Ovary (tissue), 9 donors: ENCODE results near the gene TINAG. TPM values are rescaled to one million over a fixed set of nuclear protein-coding genes. Genes with fewer than 3 reads are reported as not detected.

Source experiments
- DNase-seq, 5 donors: peaks; one replicate each; pipeline ENCODE4 v3.0.0-alpha.2; 2019 to 2020
- H3K27ac ChIP-seq, 2 donors: fragments of 200-600 bp; one replicate each; pipeline versions ENCODE4 v1.5.1 to v1.8.0; 2019 to 2022
- H3K27me3 ChIP-seq: fragments of 200-600 bp; one replicate; pipeline ENCODE4 v1.8.0; 2022
- H3K36me3 ChIP-seq: fragments of 200-600 bp; sonication (generic); one replicate; pipeline ENCODE4 v1.5.1; 2019
- H3K4me1 ChIP-seq: one replicate; pipeline ENCODE4 v1.8.1; 2013; ENCODE audit warnings: mild to moderate bottlenecking, moderate library complexity; ENCODE audit not compliant: insufficient read depth
- H3K4me3 ChIP-seq: fragments of 200-600 bp; sonication (generic); one replicate; pipeline ENCODE4 v1.5.1; 2017
- H3K9me3 ChIP-seq, 2 donors: fragments of 200-600 bp in 1 of 2; sonication (generic) in 1 of 2; one replicate each; pipeline versions ENCODE4 v1.5.1 to v1.8.1; 2013 to 2019; ENCODE audit warnings: mild to moderate bottlenecking in 1 of 2, moderate library complexity in 1 of 2
- EP300 ChIP-seq: sonication (generic); formaldehyde crosslinking; IDR thresholded peaks from one replicate; pipeline ENCODE4 v1.6.1; 2017; ENCODE audit warnings: antibody characterized with exemption
- POLR2A ChIP-seq: fragments of 450-650 bp; IDR thresholded peaks from one replicate; pipeline ENCODE4 v1.6.1; 2017; ENCODE audit warnings: antibody characterized with exemption, mild to moderate bottlenecking, moderate library complexity
- WGBS, 3 donors: extraction: QIAGEN DNeasy Blood & Tissue Kit in 1 of 3; methylation state at CpG; one replicate each; pipeline versions ENCODE4 v1.1.5 to v1.1.7; 2013 to 2017; 5-methylcytosine and 5-hydroxymethylcytosine counted together
- intact Hi-C, 4 donors: fragments of 100-400 bp; cut with DNase I; formaldehyde crosslinking; loops; one replicate each; pipeline versions ENCODE4 v1.11.0 to v1.15.1; 2022 to 2023
- polyA plus RNA-seq, 2 donors: library from polyadenylated mRNA; stranded (reverse); fragments of 200-250 nt in 1 of 2; fragments of 350-450 nt in 1 of 2; fragmentation: Illumina TruSeq in 1 of 2; extraction: RNeasy Lipid Tissue Mini Kit (QIAGEN cat#74804) in 1 of 2; gene quantifications; one replicate each; pipeline ENCODE4 v1.2.3, GENCODE V29; 2013 to 2014
- total RNA-seq, 7 donors: library from RNA; depleted of rRNA in 2 of 7; stranded (reverse); fragments of >200 nt in 2 of 7; fragmentation: NEBNext Ultra II Directional in 3 of 7; extraction: Animal tissue kit (Norgen Biotek cat#: 25700) in 3 of 7; gene quantifications; one replicate each; pipeline versions ENCODE4 v1.1.0 to v1.2.4, GENCODE V29; 2016 to 2023
- TF ChIP-seq, protein P1 (sequence below), 3 donors: fragments of 450-650 bp in 2 of 3; fragments of 200-600 bp in 1 of 3; IDR thresholded peaks; one replicate each; pipeline versions ENCODE4 v1.5.1 to v1.8.0; 2016 to 2022; ENCODE audit warnings: antibody characterized with exemption in 3 of 3, mild to moderate bottlenecking in 1 of 3
- donor health status: DM: no; HTN: no; CAD: no; lungs with moderate emphysema.
- donor health status: DM: no; HTN: no; CAD: no.
- donor health status: Bipolar disorder and iron deficiency.
- donor health status: DM: yes; HTN: yes; CAD: no.
- donor health status: DM: no; HTN: no; CAD: no.
- donor health status: DM: yes; HTN: yes; CAD: no.

The TINAG gene
- total and polyA plus RNA-seq, 9 donors, result not detected

DNA sequence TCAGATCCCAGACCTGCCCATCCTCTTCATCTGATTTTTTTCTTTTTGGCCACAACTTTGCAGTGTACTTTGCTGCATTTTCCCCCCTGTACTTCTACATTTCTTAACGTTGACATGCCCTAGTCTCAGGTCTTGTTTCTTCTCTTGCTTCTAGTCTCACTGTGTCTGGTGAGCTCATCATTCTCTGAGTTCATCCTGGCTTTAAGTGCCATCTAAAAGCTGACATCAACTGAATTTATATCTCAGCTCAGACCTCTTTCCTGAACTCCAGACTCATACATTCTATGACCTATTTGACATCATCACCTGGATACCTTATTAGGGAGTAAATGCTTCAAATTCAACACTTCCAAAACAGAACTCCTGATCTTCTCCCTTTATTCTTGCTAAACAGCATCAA, 48.9 kb downstream of the TINAG start:
- H3K36me3 ChIP-seq, result no peaks in the 10 kb centered on the region
- H3K4me3 ChIP-seq, result no peak overlapping the region
- no peaks in the 10 kb centered on the region for H3K27me3 ChIP-seq
- H3K27ac ChIP-seq, result no peak overlapping the region
- intact Hi-C loops, result no loop called here
- DNase-seq, result no peak
- no peaks in the 10 kb centered on the region for H3K4me1 ChIP-seq
- H3K9me3 ChIP-seq, result no peaks in the 10 kb centered on the region
- TF ChIP-seq POLR2A (no peak), EP300 (no peak)
- TF ChIP-seq, protein P1, sequence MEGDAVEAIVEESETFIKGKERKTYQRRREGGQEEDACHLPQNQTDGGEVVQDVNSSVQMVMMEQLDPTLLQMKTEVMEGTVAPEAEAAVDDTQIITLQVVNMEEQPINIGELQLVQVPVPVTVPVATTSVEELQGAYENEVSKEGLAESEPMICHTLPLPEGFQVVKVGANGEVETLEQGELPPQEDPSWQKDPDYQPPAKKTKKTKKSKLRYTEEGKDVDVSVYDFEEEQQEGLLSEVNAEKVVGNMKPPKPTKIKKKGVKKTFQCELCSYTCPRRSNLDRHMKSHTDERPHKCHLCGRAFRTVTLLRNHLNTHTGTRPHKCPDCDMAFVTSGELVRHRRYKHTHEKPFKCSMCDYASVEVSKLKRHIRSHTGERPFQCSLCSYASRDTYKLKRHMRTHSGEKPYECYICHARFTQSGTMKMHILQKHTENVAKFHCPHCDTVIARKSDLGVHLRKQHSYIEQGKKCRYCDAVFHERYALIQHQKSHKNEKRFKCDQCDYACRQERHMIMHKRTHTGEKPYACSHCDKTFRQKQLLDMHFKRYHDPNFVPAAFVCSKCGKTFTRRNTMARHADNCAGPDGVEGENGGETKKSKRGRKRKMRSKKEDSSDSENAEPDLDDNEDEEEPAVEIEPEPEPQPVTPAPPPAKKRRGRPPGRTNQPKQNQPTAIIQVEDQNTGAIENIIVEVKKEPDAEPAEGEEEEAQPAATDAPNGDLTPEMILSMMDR (IDR thresholded peaks at IDR 0.05), result no peak
- 0 to 9% (median 3%) methylated on average over 1 of the region's 1 CpG for WGBS, 3 donors

DNA sequence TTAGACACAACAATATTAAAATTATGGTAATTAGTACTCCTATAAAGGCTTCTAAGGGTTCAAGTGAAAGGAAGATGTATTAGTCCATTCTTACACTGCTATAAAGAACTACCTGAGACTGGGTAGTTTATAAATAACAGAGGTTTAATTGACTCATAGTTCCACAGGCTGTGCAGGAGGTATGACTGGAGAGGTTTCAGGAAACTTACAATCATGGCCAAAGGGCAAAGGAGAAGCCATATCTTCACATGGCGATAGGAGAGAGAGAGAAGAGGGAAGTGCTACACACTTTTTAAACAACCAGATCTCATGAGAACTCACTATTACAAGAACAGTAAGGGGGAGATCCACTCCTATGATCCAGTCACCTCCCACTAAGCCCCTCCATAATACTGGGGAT, 52.9 kb downstream of the TINAG start:
- Histone ChIP-seq H3K4me1 (no peaks in the 10 kb centered on the region), H3K36me3 (no peaks in the 10 kb centered on the region), H3K27me3 (no peaks in the 10 kb centered on the region), H3K9me3 (no peaks in the 10 kb centered on the region), H3K27ac (no peak overlapping the region), H3K4me3 (no peak overlapping the region)
- DNase-seq, result no peak
- TF ChIP-seq, protein P1 (IDR thresholded peaks at IDR 0.05), result no peak
- TF ChIP-seq POLR2A (no peak), EP300 (no peak)
- intact Hi-C loops, result no loop called here
- 62 to 85% (median 81%) methylated on average over 1 of the region's 1 CpG for WGBS, 3 donors

DNA sequence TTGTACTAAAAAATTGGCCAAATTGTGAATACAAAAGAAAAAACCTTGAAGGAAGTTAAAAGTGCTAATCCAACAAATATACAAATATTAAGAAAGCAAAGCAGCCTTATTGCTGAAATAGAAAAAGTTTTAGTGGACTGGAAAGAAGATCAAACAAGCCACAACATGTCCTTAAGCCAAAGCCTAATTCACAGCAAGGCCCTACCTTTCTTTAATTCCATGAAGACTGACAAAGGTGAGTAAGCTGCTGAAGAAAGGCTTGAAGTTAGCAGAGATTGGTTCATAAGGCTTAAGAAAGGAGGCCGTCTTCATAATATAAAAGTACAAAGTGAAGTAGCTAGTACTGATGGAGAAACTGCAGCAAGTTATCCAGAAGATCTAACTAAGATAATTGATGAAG, 53.5 kb downstream of the TINAG start:
- DNase-seq, result no peak
- 88 to 97% (median 97%) methylated on average over 1 of the region's 1 CpG for WGBS, 3 donors
- Histone ChIP-seq H3K9me3 (no peaks in the 10 kb centered on the region), H3K27me3 (no peaks in the 10 kb centered on the region), H3K4me1 (no peaks in the 10 kb centered on the region), H3K4me3 (no peak overlapping the region), H3K36me3 (no peaks in the 10 kb centered on the region), H3K27ac (no peak overlapping the region)
- intact Hi-C loops, result no loop called here
- TF ChIP-seq POLR2A (no peak), EP300 (no peak)
- TF ChIP-seq, protein P1 (IDR thresholded peaks at IDR 0.05), result no peak

DNA sequence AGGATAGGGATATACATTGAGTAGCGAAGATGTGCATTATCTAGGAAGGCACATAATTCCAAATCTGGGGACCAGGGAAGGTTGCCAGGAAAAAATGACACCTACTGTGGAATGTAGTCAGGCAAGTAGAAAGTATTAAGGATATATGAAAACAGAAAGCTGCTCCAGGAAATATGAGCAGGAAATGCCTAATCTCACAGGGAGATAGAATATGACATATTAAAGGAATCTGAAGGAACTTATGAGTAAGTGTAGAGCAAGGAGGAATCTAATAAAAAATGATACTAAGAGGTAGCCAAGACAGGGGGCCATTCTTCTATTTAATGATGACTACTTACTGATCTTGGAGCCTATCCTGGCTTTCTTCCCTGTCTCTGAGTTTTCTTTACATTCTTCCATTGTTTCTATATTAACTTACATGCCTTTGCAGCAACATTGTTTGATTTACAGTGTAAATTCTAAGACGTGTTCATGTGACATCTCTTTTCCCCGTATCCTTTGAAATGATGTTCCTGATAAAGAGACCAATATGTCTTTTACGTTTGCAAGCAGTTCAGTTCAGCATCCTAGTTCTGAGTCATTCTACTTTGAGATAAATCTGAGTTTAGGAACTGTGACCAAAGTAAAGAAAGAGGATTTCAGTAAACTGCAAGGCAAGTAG, 58.6 kb downstream of the TINAG start:
- TF ChIP-seq POLR2A (no peak), EP300 (no peak)
- TF ChIP-seq, protein P1 (IDR thresholded peaks at IDR 0.05), result no peak
- DNase-seq, result no peak
- H3K36me3 ChIP-seq, result no peaks in the 10 kb centered on the region
- no peaks in the 10 kb centered on the region for H3K9me3 ChIP-seq
- WGBS, 3 donors, result 32 to 35% (median 33%) methylated on average over 4 of the region's 4 CpGs
- H3K4me3 ChIP-seq, result no peak overlapping the region
- no peaks in the 10 kb centered on the region for H3K27me3 ChIP-seq
- no peak overlapping the region for H3K27ac ChIP-seq
- intact Hi-C loops, result no loop called here
- no peaks in the 10 kb centered on the region for H3K4me1 ChIP-seq
